Colon (tissue), 2 donors: Measurements from ENCODE around the gene LSP1.

Experiments
- FAIRE-seq: peaks from 2 replicates; lab custom pipeline; 2012; peaks lifted over from hg19 to GRCh38; lab: Jason Lieb, UNC
- donor health status: control.
- donor health status: control.

The LSP1 gene

GRCh38 chr11:1917523-1918435, 64.9 kb downstream of the LSP1 start:
- no peak for FAIRE-seq

- FAIRE-seq, result no peak
Measured at GRCh38 chr11:1918436-1919315, 65.8 kb downstream of the LSP1 start.

GRCh38 chr11:1919391-1920127, 66.7 kb downstream of the LSP1 start, which contains the start of gene TNNT3:
Gene TNNT3 (plus strand): TSS chr11:1919703. CDS start chr11:1922875, 3,172 bp downstream.
- FAIRE-seq, result no peak

GRCh38 chr11:1920128-1920908, 67.4 kb downstream of the LSP1 start:
- FAIRE-seq, result no peak

- no peak for FAIRE-seq
Measured at GRCh38 chr11:1920909-1921573, 68.2 kb downstream of the LSP1 start.

- FAIRE-seq, result no peak
Measured at GRCh38 chr11:1921574-1922141, 68.8 kb downstream of the LSP1 start.

GRCh38 chr11:1922481-1923081, 69.7 kb downstream of the LSP1 start:
- no peak for FAIRE-seq

- no peak for FAIRE-seq
Measured at GRCh38 chr11:1923201-1923956, 70.5 kb downstream of the LSP1 start.

- FAIRE-seq, result no peak
Measured at GRCh38 chr11:1924181-1924580, 71.3 kb downstream of the LSP1 start.

- FAIRE-seq, result no peak
Measured at GRCh38 chr11:1924646-1925372, 71.9 kb downstream of the LSP1 start.

GRCh38 chr11:1925373-1926155, 72.7 kb downstream of the LSP1 start:
- FAIRE-seq, result no peak

GRCh38 chr11:1926156-1927025, 73.5 kb downstream of the LSP1 start:
- no peak for FAIRE-seq

GRCh38 chr11:1927026-1927847, 74.4 kb downstream of the LSP1 start:
- no peak for FAIRE-seq

GRCh38 chr11:1927848-1928469, 75.1 kb downstream of the LSP1 start:
- FAIRE-seq, result no peak

- no peak for FAIRE-seq
Measured at GRCh38 chr11:1928470-1928890, 75.6 kb downstream of the LSP1 start.
